OCI-M2 (cell line): Measurements from ENCODE around the gene MRPL46.
"Not testable (repeated sequence)": the region's sequence is repeated elsewhere in the genome, so short reads cannot be mapped to it uniquely, and the experiment has no call there.

Experiments
- DNase-seq: peaks from one replicate; lab custom pipeline; 2025; ENCODE audit not compliant: unreplicated experiment; lab: John Stamatoyannopoulos, UW

MRPL46 gene

GRCh38 chr15:88479169-88479568, 12.0 kb upstream of the MRPL46 start:
- no peak for DNase-seq

- DNase-seq: no peak
Observed at GRCh38 chr15:88477904-88478303, 10.7 kb upstream of the MRPL46 start.

GRCh38 chr15:88477126-88477525, 9.9 kb upstream of the MRPL46 start:
- no peak for DNase-seq

GRCh38 chr15:88476635-88477060, 9.5 kb upstream of the MRPL46 start:
- DNase-seq: no peak

GRCh38 chr15:88473661-88474293, 6.6 kb upstream of the MRPL46 start:
- not testable (repeated sequence) for DNase-seq

GRCh38 chr15:88472225-88472624, 5.0 kb upstream of the MRPL46 start:
- DNase-seq: no peak

- DNase-seq: no peak
Observed at GRCh38 chr15:88470625-88471372, 3.6 kb upstream of the MRPL46 start.

GRCh38 chr15:88469321-88469720, 2.1 kb upstream of the MRPL46 start:
- no peak for DNase-seq

GRCh38 chr15:88468721-88469120, 1.5 kb upstream of the MRPL46 start:
- not testable (repeated sequence) for DNase-seq

GRCh38 chr15:88467935-88468528, 844 bp upstream of the MRPL46 start:
- no peak for DNase-seq

GRCh38 chr15:88465633-88466224, 1.5 kb downstream of the MRPL46 start:
- no peak for DNase-seq

GRCh38 chr15:88463870-88464532, 3.2 kb downstream of the MRPL46 start:
- no peak for DNase-seq

GRCh38 chr15:88456733-88457132, 10.5 kb downstream of the MRPL46 start:
- DNase-seq: no peak

- no peak for DNase-seq
Observed at GRCh38 chr15:88454867-88455810, 12.0 kb downstream of the MRPL46 start.

- DNase-seq: no peak
Observed at GRCh38 chr15:88454236-88454635, 13.0 kb downstream of the MRPL46 start.

- no peak for DNase-seq
Observed at GRCh38 chr15:88453651-88454050, 13.5 kb downstream of the MRPL46 start.

- DNase-seq: no peak
Observed at GRCh38 chr15:88450125-88450798, 16.9 kb downstream of the MRPL46 start.

GRCh38 chr15:88449581-88449980, 17.6 kb downstream of the MRPL46 start:
- DNase-seq: no peak

- DNase-seq: no peak
Observed at GRCh38 chr15:88448991-88449461, 18.2 kb downstream of the MRPL46 start.

GRCh38 chr15:88447741-88448140, 19.4 kb downstream of the MRPL46 start:
- DNase-seq: no peak
